ENCODE results near the gene ATXN7L3.
A peak's percentile ranks its signal among the peaks of the same experiment; 100 is the strongest.

The ATXN7L3 gene

DNA sequence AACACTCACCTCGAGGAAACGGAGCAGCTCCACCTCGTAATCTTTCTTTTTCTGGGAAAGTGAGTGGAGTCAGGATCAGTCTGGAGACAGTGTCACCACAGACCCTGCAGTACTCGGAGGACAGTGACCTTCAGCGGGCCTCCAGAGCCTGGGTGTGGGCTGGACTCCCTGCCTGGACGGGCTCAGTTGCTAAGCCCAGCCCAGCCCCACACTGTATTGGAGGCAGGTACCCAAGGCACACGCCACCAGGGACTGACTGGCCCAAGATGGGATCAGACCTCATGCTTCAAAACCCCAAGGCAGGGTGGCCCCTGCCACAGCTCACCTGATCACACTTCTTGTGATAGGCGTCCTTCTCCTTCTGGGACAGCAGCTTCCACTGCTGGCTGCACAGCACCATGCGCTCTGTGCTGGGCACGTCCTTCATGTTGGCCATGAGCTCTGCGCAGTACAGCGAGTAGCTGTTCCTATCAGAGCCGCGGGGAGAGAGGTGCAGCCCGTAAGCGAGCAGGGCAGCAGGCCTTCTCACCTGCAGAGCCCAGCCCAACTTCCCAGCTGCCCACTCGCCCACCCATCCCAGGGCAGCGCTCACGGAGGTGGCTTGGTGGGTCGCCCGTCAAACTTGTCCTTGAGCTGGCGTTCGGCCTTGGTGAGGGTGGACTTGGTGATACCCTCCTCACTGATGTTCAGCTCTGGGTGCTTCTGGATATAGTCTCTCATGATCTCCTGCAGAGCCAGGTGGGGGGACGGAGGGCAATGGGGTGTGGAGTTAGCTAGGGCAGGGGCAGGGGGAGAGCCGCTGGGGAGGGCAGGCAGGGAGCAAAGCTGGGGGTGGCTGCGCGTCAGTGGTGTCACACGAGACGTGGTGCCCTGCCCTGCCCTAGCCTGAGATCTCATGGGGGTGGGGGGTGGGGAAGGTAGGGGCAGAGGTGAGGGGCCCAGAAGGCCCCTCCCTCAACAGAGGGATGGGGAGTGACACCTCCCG is 11.9 kb upstream of the ATXN7L3 start:
- Histone ChIP-seq H3K4me3 (ENCODE audit: insufficient read depth in 1 of 2, low read depth in 1 of 2, low read length in 2 of 2) (no peak overlapping the region), H3K4me1 (ENCODE audit: control insufficient read depth, insufficient read depth, low read depth, low read length) (peaks cover 20% of the 10 kb centered on the region), H3K79me1 (replicated peaks; ENCODE audit: low read length, poor library complexity, severe bottlenecking) (peaks cover 47% of the 10 kb centered on the region), H2AK5ac (ENCODE audit: low read length, severe bottlenecking) (no peak overlapping the region), H3K27ac (ENCODE audit: low read length, poor library complexity, severe bottlenecking) (no peak overlapping the region), H3K9me3 (ENCODE audit: control insufficient read depth, low read length) (peaks cover 8% of the 10 kb centered on the region), H2BK5ac (ENCODE audit: low read depth, low read length, poor library complexity, severe bottlenecking) (no peak overlapping the region), H2BK15ac (ENCODE audit: low read depth, poor library complexity, severe bottlenecking) (no peak overlapping the region), H3K27me3 (ENCODE audit: control insufficient read depth in 1 of 2, insufficient read depth in 1 of 2, low read length in 2 of 2) (no peaks in the 10 kb centered on the region), H2BK120ac (ENCODE audit: low read depth, low read length) (no peak overlapping the region), H3K9ac (ENCODE audit: low read length) (no peak overlapping the region), H4K8ac (ENCODE audit: low read length) (no peak overlapping the region), H4K91ac (ENCODE audit: low read length) (peak overlapping the region; percentile 16), H3K18ac (ENCODE audit: low read depth in 1 of 2, low read length in 2 of 2) (no peak overlapping the region), H2BK12ac (ENCODE audit: low read length in 2 of 2) (no peak overlapping the region), H3K14ac (ENCODE audit: low read length in 2 of 2) (no peak overlapping the region), H3K4ac (ENCODE audit: low read depth in 1 of 2, low read length in 2 of 2) (no peak overlapping the region), H3K4me2 (ENCODE audit: low read length, poor library complexity, severe bottlenecking) (no peak overlapping the region), H2AFZ (ENCODE audit: low read depth, low read length) (no peak overlapping the region), H3K23ac (ENCODE audit: low read length in 2 of 2) (no peak overlapping the region), H3K36me3 (ENCODE audit: control insufficient read depth in 1 of 2, insufficient read depth in 2 of 2, low read depth in 1 of 2, low read length in 2 of 2) (peaks cover 79 to 98% of the 10 kb centered on the region in 2 experiments)
- DNase-seq, result no peak
- 94% methylated on average over 30 of the region's 30 CpGs for WGBS

DNA sequence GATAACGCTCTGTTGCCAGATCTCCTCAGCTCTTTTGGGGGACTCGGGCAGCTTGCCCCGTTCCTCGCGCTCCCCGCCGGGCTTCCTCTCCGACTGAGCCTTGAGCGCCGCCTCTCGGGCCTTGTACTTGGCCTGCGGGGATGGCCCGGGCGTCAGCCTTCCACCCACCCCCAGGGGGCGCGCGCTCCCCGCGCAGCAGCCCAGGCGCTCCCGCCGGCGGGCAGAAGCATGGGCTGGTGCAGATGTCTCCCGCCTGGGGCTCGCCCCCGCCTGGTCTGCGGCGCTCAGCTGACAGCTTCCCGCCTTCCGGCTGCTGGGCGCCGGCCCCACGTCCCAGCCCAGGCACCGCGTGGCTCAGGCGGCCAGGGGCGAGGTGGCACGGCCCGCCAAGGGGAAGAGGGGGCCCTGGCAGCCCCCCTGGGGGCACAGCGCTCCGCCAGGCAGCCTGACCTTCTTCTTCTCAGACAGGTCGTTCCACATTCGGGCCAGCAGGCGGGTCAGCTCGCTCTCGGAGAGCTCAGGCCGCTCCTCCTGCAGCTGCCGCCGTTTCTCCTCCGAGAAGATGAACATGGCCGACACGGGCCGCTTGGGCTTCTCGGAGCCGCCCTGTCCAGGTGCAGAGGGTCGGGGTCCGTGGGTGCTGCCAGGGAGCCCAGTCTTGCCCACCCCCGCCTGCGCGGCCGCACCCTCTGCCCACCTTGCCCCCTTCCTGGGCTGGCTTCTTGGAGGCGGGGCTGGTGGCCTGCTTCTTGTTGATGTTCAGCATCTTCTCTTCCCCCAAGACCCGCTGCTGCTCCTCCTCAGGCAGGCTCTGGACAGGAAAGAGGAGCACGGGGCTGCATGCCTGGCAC is 10.9 kb upstream of the ATXN7L3 start:
- Histone ChIP-seq H2BK15ac (ENCODE audit: low read depth, poor library complexity, severe bottlenecking) (no peak overlapping the region), H3K4me3 (ENCODE audit: insufficient read depth in 1 of 2, low read depth in 1 of 2, low read length in 2 of 2) (no peak overlapping the region), H3K36me3 (ENCODE audit: control insufficient read depth in 1 of 2, insufficient read depth in 2 of 2, low read depth in 1 of 2, low read length in 2 of 2) (peaks cover 73 to 94% of the 10 kb centered on the region in 2 experiments), H4K91ac (ENCODE audit: low read length) (peak overlapping the region; percentile 43), H3K9me3 (ENCODE audit: control insufficient read depth, low read length) (peaks cover 8% of the 10 kb centered on the region), H3K27me3 (ENCODE audit: control insufficient read depth in 1 of 2, insufficient read depth in 1 of 2, low read length in 2 of 2) (no peaks in the 10 kb centered on the region), H2BK12ac (ENCODE audit: low read length in 2 of 2) (peak overlapping the region in 1 of 2 experiments; percentile 11), H2AFZ (ENCODE audit: low read depth, low read length) (no peak overlapping the region), H3K18ac (ENCODE audit: low read depth in 1 of 2, low read length in 2 of 2) (peak overlapping the region in 1 of 2 experiments; percentile 48), H3K14ac (ENCODE audit: low read length in 2 of 2) (no peak overlapping the region), H3K23ac (ENCODE audit: low read length in 2 of 2) (no peak overlapping the region), H2AK5ac (ENCODE audit: low read length, severe bottlenecking) (no peak overlapping the region), H2BK120ac (ENCODE audit: low read depth, low read length) (no peak overlapping the region), H3K79me1 (replicated peaks; ENCODE audit: low read length, poor library complexity, severe bottlenecking) (peaks cover 40% of the 10 kb centered on the region), H4K8ac (ENCODE audit: low read length) (peak overlapping the region; percentile 62), H2BK5ac (ENCODE audit: low read depth, low read length, poor library complexity, severe bottlenecking) (no peak overlapping the region), H3K9ac (ENCODE audit: low read length) (peak overlapping the region; percentile 64), H3K4me1 (ENCODE audit: control insufficient read depth, insufficient read depth, low read depth, low read length) (peaks cover 18% of the 10 kb centered on the region), H3K27ac (ENCODE audit: low read length, poor library complexity, severe bottlenecking) (no peak overlapping the region), H3K4me2 (ENCODE audit: low read length, poor library complexity, severe bottlenecking) (no peak overlapping the region), H3K4ac (ENCODE audit: low read depth in 1 of 2, low read length in 2 of 2) (peak overlapping the region in 1 of 2 experiments; percentile 50)
- WGBS, result 36% methylated on average over 62 of the region's 64 CpGs
- peak; percentile 86 for DNase-seq

DNA sequence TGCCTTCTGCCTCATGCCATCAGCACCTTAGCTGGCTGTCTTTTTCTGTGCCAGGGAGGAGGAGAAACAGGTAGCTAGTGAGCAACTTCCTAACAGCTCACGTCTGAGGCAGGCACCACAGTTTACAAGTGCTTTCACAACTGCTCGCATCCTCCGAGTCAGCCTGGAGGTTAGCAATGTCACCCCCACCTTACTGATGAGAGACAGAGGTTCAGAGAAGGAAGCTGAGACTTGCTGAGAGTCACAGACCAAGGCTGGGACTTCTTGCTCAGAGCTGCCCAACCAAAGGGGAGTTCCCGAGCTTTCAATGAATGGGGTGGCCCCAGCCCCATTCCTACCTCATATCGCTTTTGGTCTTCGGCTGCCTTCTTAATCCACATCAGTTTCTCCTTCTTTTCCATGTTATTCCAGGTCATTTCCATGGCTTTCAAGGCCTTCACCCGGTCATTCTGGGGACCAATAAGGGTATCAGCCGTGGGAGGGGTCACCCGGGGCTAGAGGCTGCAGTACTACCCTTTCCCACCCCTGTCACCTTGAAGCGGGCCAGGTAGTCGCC is 10.2 kb upstream of the ATXN7L3 start:
- Histone ChIP-seq H3K4me3 (ENCODE audit: insufficient read depth in 1 of 2, low read depth in 1 of 2, low read length in 2 of 2) (no peak overlapping the region), H3K23ac (ENCODE audit: low read length in 2 of 2) (no peak overlapping the region), H2BK15ac (ENCODE audit: low read depth, poor library complexity, severe bottlenecking) (no peak overlapping the region), H2BK12ac (ENCODE audit: low read length in 2 of 2) (peak overlapping the region in 1 of 2 experiments; percentile 6), H3K18ac (ENCODE audit: low read depth in 1 of 2, low read length in 2 of 2) (peak overlapping the region in 1 of 2 experiments; percentile 42), H4K8ac (ENCODE audit: low read length) (peak overlapping the region; percentile 62), H2AFZ (ENCODE audit: low read depth, low read length) (no peak overlapping the region), H4K91ac (ENCODE audit: low read length) (no peak overlapping the region), H3K4me2 (ENCODE audit: low read length, poor library complexity, severe bottlenecking) (no peak overlapping the region), H3K36me3 (ENCODE audit: control insufficient read depth in 1 of 2, insufficient read depth in 2 of 2, low read depth in 1 of 2, low read length in 2 of 2) (peaks cover 66 to 86% of the 10 kb centered on the region in 2 experiments), H3K9me3 (ENCODE audit: control insufficient read depth, low read length) (peaks cover 8% of the 10 kb centered on the region), H3K4me1 (ENCODE audit: control insufficient read depth, insufficient read depth, low read depth, low read length) (peaks cover 18% of the 10 kb centered on the region), H3K14ac (ENCODE audit: low read length in 2 of 2) (no peak overlapping the region), H2BK120ac (ENCODE audit: low read depth, low read length) (no peak overlapping the region), H3K4ac (ENCODE audit: low read depth in 1 of 2, low read length in 2 of 2) (no peak overlapping the region), H3K27me3 (ENCODE audit: control insufficient read depth in 1 of 2, insufficient read depth in 1 of 2, low read length in 2 of 2) (no peaks in the 10 kb centered on the region), H3K9ac (ENCODE audit: low read length) (peak overlapping the region; percentile 64), H3K79me1 (replicated peaks; ENCODE audit: low read length, poor library complexity, severe bottlenecking) (peaks cover 33% of the 10 kb centered on the region), H2AK5ac (ENCODE audit: low read length, severe bottlenecking) (peak overlapping the region; percentile 8), H2BK5ac (ENCODE audit: low read depth, low read length, poor library complexity, severe bottlenecking) (no peak overlapping the region), H3K27ac (ENCODE audit: low read length, poor library complexity, severe bottlenecking) (no peak overlapping the region)
- DNase-seq, result peak; percentile 27
- 83% methylated on average over 11 of the region's 11 CpGs for WGBS

Measured in mesenchymal stem cell (in vitro differentiated cells and primary cell).